Stimulated activated CD8-positive, alpha-beta memory T cell treated with anti-CD3 and anti-CD28 coated beads, Interleukin-12 subunit alpha, Interleukin-12 subunit beta, amount 100 ng/mL, for 4 hours (primary cell): ENCODE measurements around the gene PDCD2L.
"Not testable (repeated sequence)": the region's sequence is repeated elsewhere in the genome, so short reads cannot be mapped to it uniquely, and the experiment has no call there.

Experiments used
- DNase-seq: peaks from one replicate; pipeline ENCODE4 v3.0.0-alpha.2; 2020; ENCODE audit warnings: low read depth

Gene PDCD2L

GRCh38 chr19:34416021-34416545, 11.9 kb downstream of the PDCD2L start:
- DNase-seq: no peak

GRCh38 chr19:34418300-34418699, 14.1 kb downstream of the PDCD2L start:
- DNase-seq: no peak

- no peak for DNase-seq
Measured at GRCh38 chr19:34426096-34426661, 22.0 kb downstream of the PDCD2L start.

- no peak for DNase-seq
Measured at GRCh38 chr19:34428549-34429285, 24.5 kb downstream of the PDCD2L start.

- no peak for DNase-seq
Measured at GRCh38 chr19:34429553-34429952, 25.4 kb downstream of the PDCD2L start.

- DNase-seq: no peak
Measured at GRCh38 chr19:34430738-34431625, 26.8 kb downstream of the PDCD2L start.

GRCh38 chr19:34431681-34432402, 27.6 kb downstream of the PDCD2L start:
- no peak for DNase-seq

- no peak for DNase-seq
Measured at GRCh38 chr19:34432797-34433196, 28.6 kb downstream of the PDCD2L start.

GRCh38 chr19:34436716-34437115, 32.5 kb downstream of the PDCD2L start:
- no peak for DNase-seq

GRCh38 chr19:34448191-34448590, 44.0 kb downstream of the PDCD2L start:
- DNase-seq: no peak

GRCh38 chr19:34452723-34453122, 48.5 kb downstream of the PDCD2L start:
- DNase-seq: no peak

GRCh38 chr19:34454091-34454490, 49.9 kb downstream of the PDCD2L start:
- DNase-seq: no peak

- DNase-seq: no peak
Measured at GRCh38 chr19:34454685-34455084, 50.5 kb downstream of the PDCD2L start.

GRCh38 chr19:34455783-34456480, 51.7 kb downstream of the PDCD2L start:
- DNase-seq: not testable (repeated sequence)

GRCh38 chr19:34457446-34457845, 53.2 kb downstream of the PDCD2L start:
- DNase-seq: no peak

GRCh38 chr19:34458677-34459076, 54.5 kb downstream of the PDCD2L start:
- DNase-seq: no peak

GRCh38 chr19:34459614-34460013, 55.4 kb downstream of the PDCD2L start:
- DNase-seq: no peak

- DNase-seq: no peak
Measured at GRCh38 chr19:34461375-34462100, 57.3 kb downstream of the PDCD2L start.

GRCh38 chr19:34464785-34465184, 60.6 kb downstream of the PDCD2L start:
- DNase-seq: not testable (repeated sequence)

- DNase-seq: no peak
Measured at GRCh38 chr19:34468409-34468808, 64.2 kb downstream of the PDCD2L start.

- not testable (repeated sequence) for DNase-seq
Measured at GRCh38 chr19:34469026-34469425, 64.8 kb downstream of the PDCD2L start.
